Neural progenitor cell (in vitro differentiated cells): ENCODE measurements around the gene MLX. TPM values are rescaled to one million over a fixed set of nuclear protein-coding genes. Genes with fewer than 3 reads are reported as not detected.

Source experiments
- DNase-seq: peaks from one replicate; pipeline ENCODE4 v3.0.0-alpha.2; 2016; ENCODE audit warnings: low spot score
- H2AFZ ChIP-seq: fragments of 200-600 bp; sonication (generic); replicated peaks from 2 replicates; pipeline ENCODE4 v1.6.1; 2016; ENCODE audit warnings: antibody characterized with exemption
- H3F3A ChIP-seq: fragments of 200-600 bp; sonication (generic); 2 replicates; pipeline ENCODE4 v1.6.1; 2016; ENCODE audit warnings: antibody characterized with exemption, low read depth
- H3K27ac ChIP-seq: fragments of 200-600 bp; sonication (generic); 2 replicates; pipeline ENCODE4 v1.5.1; 2016; ENCODE audit warnings: mild to moderate bottlenecking
- H3K27me3 ChIP-seq: fragments of 200-600 bp; sonication (generic); 2 replicates; pipeline ENCODE4 v1.6.1; 2016; ENCODE audit warnings: mild to moderate bottlenecking, moderate library complexity
- H3K36me3 ChIP-seq: fragments of 200-600 bp; sonication (generic); 2 replicates; pipeline ENCODE4 v1.5.1; 2016
- H3K4me1 ChIP-seq: fragments of 200-600 bp; sonication (generic); 2 replicates; pipeline ENCODE4 v1.6.1; 2016; ENCODE audit warnings: mixed run types
- H3K4me2 ChIP-seq: fragments of 200-600 bp; sonication (generic); 2 replicates; pipeline ENCODE4 v1.6.1; 2016
- H3K4me3 ChIP-seq: fragments of 200-600 bp; sonication (generic); 2 replicates; pipeline ENCODE4 v1.5.1; 2016
- H3K79me2 ChIP-seq: fragments of 200-600 bp; sonication (generic); 2 replicates; pipeline ENCODE4 v1.6.1; 2016; ENCODE audit warnings: low read depth
- H3K9ac ChIP-seq: fragments of 200-600 bp; sonication (generic); 2 replicates; pipeline ENCODE4 v1.6.1; 2016
- H3K9me3 ChIP-seq: fragments of 200-600 bp; sonication (generic); 2 replicates; pipeline ENCODE4 v1.5.1; 2016; ENCODE audit warnings: low read depth
- H4K20me1 ChIP-seq: fragments of 200-600 bp; sonication (generic); 2 replicates; pipeline ENCODE4 v1.6.1; 2016; ENCODE audit warnings: low read depth
- H3K27ac Mint-ChIP-seq: 3 replicates; pipeline ENCODE4 v1.8.0; 2021; ENCODE audit warnings: mixed read lengths
- H3K27me3 Mint-ChIP-seq: 2 replicates; pipeline ENCODE4 v1.8.0; 2022; ENCODE audit warnings: low read depth, mild to moderate bottlenecking, inconsistent platforms, moderate library complexity, mixed read lengths; ENCODE audit not compliant: insufficient read depth
- H3K36me3 Mint-ChIP-seq: 3 replicates; pipeline ENCODE4 v1.8.0; 2021; ENCODE audit warnings: mixed read lengths
- H3K4me1 Mint-ChIP-seq: 3 replicates; pipeline ENCODE4 v1.8.0; 2021; ENCODE audit warnings: mixed read lengths
- H3K4me3 Mint-ChIP-seq: 3 replicates; pipeline ENCODE4 v1.8.0; 2021; ENCODE audit warnings: mild to moderate bottlenecking, moderate library complexity, mixed read lengths
- H3K9me3 Mint-ChIP-seq: 3 replicates; pipeline ENCODE4 v1.8.0; 2020; ENCODE audit warnings: mixed read lengths
- CTCF ChIP-seq: fragments of 200-600 bp; sonication (generic); IDR thresholded peaks from 2 replicates; pipeline ENCODE4 v1.5.1; 2017; ENCODE audit warnings: antibody characterized with exemption, mild to moderate bottlenecking
- EZH2 ChIP-seq: fragments of 200-600 bp; sonication (generic); IDR thresholded peaks from 2 replicates; pipeline ENCODE4 v1.6.1; 2017; ENCODE audit warnings: antibody characterized with exemption, mild to moderate bottlenecking, moderate library complexity
- EZH2phosphoT487 ChIP-seq: fragments of 200-600 bp; sonication (generic); IDR thresholded peaks from 2 replicates; pipeline ENCODE4 v1.6.1; 2017; ENCODE audit warnings: antibody characterized with exemption
- total RNA-seq: library from RNA; depleted of rRNA; stranded (reverse); fragments of >200 nt; gene quantifications from 2 replicates; pipeline ENCODE4 v1.2.3, GENCODE V29; 2015; ENCODE audit warnings: low replicate concordance

The MLX gene
- total RNA-seq, 1 donor from 2014 or later = 15.8 TPM

- Histone ChIP-seq H3F3A (peaks cover 32% of the 10 kb centered on the region), H3K4me1 (peaks cover 12% of the 10 kb centered on the region), H3K4me2 (no peak overlapping the region), H3K36me3 (no peaks in the 10 kb centered on the region), H3K4me3 (no peak overlapping the region), H3K9ac (no peak overlapping the region), H3K27me3 (no peaks in the 10 kb centered on the region), H2AFZ (no peak overlapping the region), H3K79me2 (peaks cover 30% of the 10 kb centered on the region), H3K9me3 (no peaks in the 10 kb centered on the region), H3K27ac (no peak overlapping the region), H4K20me1 (no peaks in the 10 kb centered on the region)
- Mint-ChIP-seq H3K27me3 (peaks cover 6% of the 10 kb centered on the region), H3K4me3 (peak overlapping the region; percentile 92), H3K9me3 (no peaks in the 10 kb centered on the region), H3K4me1 (peaks cover 26% of the 10 kb centered on the region), H3K27ac (no peak overlapping the region), H3K36me3 (peaks cover 5% of the 10 kb centered on the region)
- TF ChIP-seq EZH2 = no peak
- no peak for TF ChIP-seq EZH2phosphoT487
- no peak for TF ChIP-seq CTCF
- DNase-seq = no peak
Measured at GRCh38 chr17:42563950-42564349, 3.0 kb upstream of the MLX start.

- Histone ChIP-seq H3K36me3 (no peaks in the 10 kb centered on the region), H3K4me1 (peaks cover 12% of the 10 kb centered on the region), H2AFZ (no peak overlapping the region), H3K9me3 (no peaks in the 10 kb centered on the region), H3K27ac (no peak overlapping the region), H3K9ac (no peak overlapping the region), H3F3A (peaks cover 38% of the 10 kb centered on the region), H3K4me2 (no peak overlapping the region), H4K20me1 (no peaks in the 10 kb centered on the region), H3K4me3 (no peak overlapping the region), H3K27me3 (no peaks in the 10 kb centered on the region), H3K79me2 (peaks cover 30% of the 10 kb centered on the region)
- TF ChIP-seq CTCF (no peak), EZH2phosphoT487 (no peak), EZH2 (no peak)
- no peaks in the 10 kb centered on the region for H3K9me3 Mint-ChIP-seq
- H3K4me1 Mint-ChIP-seq = peaks cover 26% of the 10 kb centered on the region
- H3K27me3 Mint-ChIP-seq = peaks cover 6% of the 10 kb centered on the region
- no peak for DNase-seq
- H3K4me3 Mint-ChIP-seq = peak overlapping the region; percentile 68
- no peak overlapping the region for H3K27ac Mint-ChIP-seq
- H3K36me3 Mint-ChIP-seq = peaks cover 11% of the 10 kb centered on the region
Measured at GRCh38 chr17:42564815-42565522, 1.9 kb upstream of the MLX start.

GRCh38 chr17:42565523-42566214, 1.2 kb upstream of the MLX start:
- H3K9me3 Mint-ChIP-seq = no peaks in the 10 kb centered on the region
- Histone ChIP-seq H3K4me3 (no peak overlapping the region), H3K27me3 (no peaks in the 10 kb centered on the region), H2AFZ (no peak overlapping the region), H3K4me2 (no peak overlapping the region), H3K36me3 (no peaks in the 10 kb centered on the region), H3K27ac (no peak overlapping the region), H3K9ac (no peak overlapping the region), H3K4me1 (peaks cover 12% of the 10 kb centered on the region), H4K20me1 (no peaks in the 10 kb centered on the region), H3K79me2 (peaks cover 30% of the 10 kb centered on the region), H3F3A (peaks cover 37% of the 10 kb centered on the region), H3K9me3 (no peaks in the 10 kb centered on the region)
- peaks cover 6% of the 10 kb centered on the region for H3K27me3 Mint-ChIP-seq
- peak overlapping the region; percentile 95 for H3K4me3 Mint-ChIP-seq
- no peak overlapping the region for H3K27ac Mint-ChIP-seq
- H3K36me3 Mint-ChIP-seq = peaks cover 11% of the 10 kb centered on the region
- peaks cover 26% of the 10 kb centered on the region for H3K4me1 Mint-ChIP-seq
- DNase-seq = no peak
- no peak for TF ChIP-seq EZH2phosphoT487
- TF ChIP-seq EZH2 = no peak
- no peak for TF ChIP-seq CTCF
